Astrocyte (in vitro differentiated cells and primary cell): ENCODE measurements around the gene SEC61B. TPM values are rescaled to one million over a fixed set of nuclear protein-coding genes. Genes with fewer than 3 reads are reported as not detected.
A peak's percentile ranks its signal among the peaks of the same experiment; 100 is the strongest.

Experiments
- DNase-seq: peaks from one replicate; pipeline ENCODE4 v3.0.0-alpha.2; 2010; ENCODE audit warnings: low read depth
- FAIRE-seq: peaks from 2 replicates; lab custom pipeline; 2011; peaks lifted over from hg19 to GRCh38; lab: Jason Lieb, UNC
- H2AFZ ChIP-seq: 2 replicates; pipeline ENCODE4 v1.6.0; 2012; ENCODE audit warnings: low read depth, low read length, inconsistent platforms
- H3K27ac ChIP-seq: 2 replicates; pipeline ENCODE4 v1.5.1; 2011; ENCODE audit warnings: low read depth, low read length, inconsistent platforms
- H3K27me3 ChIP-seq: 2 replicates; pipeline ENCODE4 v1.6.0; 2011; ENCODE audit warnings: low read length, inconsistent platforms; ENCODE audit not compliant: insufficient read depth
- H3K36me3 ChIP-seq: 2 replicates; pipeline ENCODE4 v1.5.1; 2011; ENCODE audit warnings: low read length, inconsistent platforms; ENCODE audit not compliant: insufficient read depth
- H3K4me1 ChIP-seq: 2 replicates; pipeline ENCODE4 v1.5.1; 2011; ENCODE audit warnings: low read length, inconsistent platforms; ENCODE audit not compliant: insufficient read depth
- H3K4me2 ChIP-seq: 2 replicates; pipeline ENCODE4 v1.6.0; 2012; ENCODE audit warnings: low read length, inconsistent platforms
- H3K4me3 ChIP-seq: 2 replicates; pipeline ENCODE4 v1.5.1; 2011; ENCODE audit warnings: low read depth, mild to moderate bottlenecking, low read length, inconsistent platforms; ENCODE audit not compliant: insufficient read depth
- H3K79me2 ChIP-seq: 2 replicates; pipeline ENCODE4 v1.6.0; 2012; ENCODE audit warnings: mild to moderate bottlenecking, low read length, inconsistent platforms; ENCODE audit not compliant: insufficient read depth
- H3K9ac ChIP-seq: 2 replicates; pipeline ENCODE4 v1.6.0; 2012; ENCODE audit warnings: mild to moderate bottlenecking, low read length, inconsistent platforms
- H3K9me3 ChIP-seq: 2 replicates; pipeline ENCODE4 v1.5.1; 2012; ENCODE audit warnings: low read depth, mild to moderate bottlenecking, low read length, inconsistent platforms; ENCODE audit not compliant: insufficient read depth
- H4K20me1 ChIP-seq: 2 replicates; pipeline ENCODE4 v1.6.0; 2012; ENCODE audit warnings: low read length, inconsistent platforms; ENCODE audit not compliant: insufficient read depth
- H3K27ac Mint-ChIP-seq: one replicate; pipeline ENCODE4 v1.8.0; 2021; ENCODE audit warnings: mild to moderate bottlenecking, mixed read lengths; ENCODE audit not compliant: unreplicated experiment
- H3K27me3 Mint-ChIP-seq: one replicate; pipeline ENCODE4 v1.8.0; 2021; ENCODE audit warnings: low read depth, mixed read lengths; ENCODE audit not compliant: unreplicated experiment
- H3K36me3 Mint-ChIP-seq: one replicate; pipeline ENCODE4 v1.8.0; 2021; ENCODE audit warnings: low read depth, mixed read lengths; ENCODE audit not compliant: unreplicated experiment
- H3K4me1 Mint-ChIP-seq: one replicate; pipeline ENCODE4 v1.8.0; 2021; ENCODE audit warnings: low read depth, mixed read lengths; ENCODE audit not compliant: unreplicated experiment
- H3K4me3 Mint-ChIP-seq: one replicate; pipeline ENCODE4 v1.8.0; 2021; ENCODE audit warnings: mild to moderate bottlenecking, moderate library complexity, mixed read lengths; ENCODE audit not compliant: unreplicated experiment
- H3K9me3 Mint-ChIP-seq: one replicate; pipeline ENCODE4 v1.8.0; 2021; ENCODE audit warnings: mild to moderate bottlenecking, mixed read lengths; ENCODE audit not compliant: unreplicated experiment
- EZH2 ChIP-seq: IDR thresholded peaks from 2 replicates; pipeline ENCODE4 v1.6.1; 2012; ENCODE audit warnings: mild to moderate bottlenecking, low read length, inconsistent platforms; ENCODE audit not compliant: insufficient read depth
- total RNA-seq: library from RNA; stranded (reverse); gene quantifications from 2 replicates; pipeline ENCODE4 v1.2.1, GENCODE V29; 2021
- TF ChIP-seq, protein P1 (sequence below): IDR thresholded peaks from 2 replicates; pipeline ENCODE4 v1.5.1; 2011; ENCODE audit warnings: low read depth, mild to moderate bottlenecking, inconsistent platforms, low read length, moderate library complexity; ENCODE audit not compliant: insufficient read depth

The SEC61B gene
- total RNA-seq, 1 donor from 2014 or later: 263 TPM

- peaks cover 5% of the 10 kb centered on the region for H3K27me3 Mint-ChIP-seq
- Histone ChIP-seq H3K4me2 (no peak overlapping the region), H3K79me2 (no peaks in the 10 kb centered on the region), H3K9me3 (no peaks in the 10 kb centered on the region), H3K27ac (no peak overlapping the region), H3K4me3 (no peak overlapping the region), H3K27me3 (no peaks in the 10 kb centered on the region), H3K4me1 (peaks cover 5% of the 10 kb centered on the region), H2AFZ (no peak overlapping the region), H4K20me1 (no peaks in the 10 kb centered on the region), H3K36me3 (no peaks in the 10 kb centered on the region), H3K9ac (no peak overlapping the region)
- DNase-seq (no peak), FAIRE-seq (no peak)
- peaks cover 7% of the 10 kb centered on the region for H3K4me1 Mint-ChIP-seq
- H3K36me3 Mint-ChIP-seq: no peaks in the 10 kb centered on the region
- peaks cover 3% of the 10 kb centered on the region for H3K9me3 Mint-ChIP-seq
- H3K4me3 Mint-ChIP-seq: no peak overlapping the region
- no peak overlapping the region for H3K27ac Mint-ChIP-seq
- no peak for TF ChIP-seq EZH2
- TF ChIP-seq, protein P1, sequence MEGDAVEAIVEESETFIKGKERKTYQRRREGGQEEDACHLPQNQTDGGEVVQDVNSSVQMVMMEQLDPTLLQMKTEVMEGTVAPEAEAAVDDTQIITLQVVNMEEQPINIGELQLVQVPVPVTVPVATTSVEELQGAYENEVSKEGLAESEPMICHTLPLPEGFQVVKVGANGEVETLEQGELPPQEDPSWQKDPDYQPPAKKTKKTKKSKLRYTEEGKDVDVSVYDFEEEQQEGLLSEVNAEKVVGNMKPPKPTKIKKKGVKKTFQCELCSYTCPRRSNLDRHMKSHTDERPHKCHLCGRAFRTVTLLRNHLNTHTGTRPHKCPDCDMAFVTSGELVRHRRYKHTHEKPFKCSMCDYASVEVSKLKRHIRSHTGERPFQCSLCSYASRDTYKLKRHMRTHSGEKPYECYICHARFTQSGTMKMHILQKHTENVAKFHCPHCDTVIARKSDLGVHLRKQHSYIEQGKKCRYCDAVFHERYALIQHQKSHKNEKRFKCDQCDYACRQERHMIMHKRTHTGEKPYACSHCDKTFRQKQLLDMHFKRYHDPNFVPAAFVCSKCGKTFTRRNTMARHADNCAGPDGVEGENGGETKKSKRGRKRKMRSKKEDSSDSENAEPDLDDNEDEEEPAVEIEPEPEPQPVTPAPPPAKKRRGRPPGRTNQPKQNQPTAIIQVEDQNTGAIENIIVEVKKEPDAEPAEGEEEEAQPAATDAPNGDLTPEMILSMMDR: no peak
Measured at GRCh38 chr9:99253134-99253533, 31.1 kb downstream of the SEC61B start.

DNA sequence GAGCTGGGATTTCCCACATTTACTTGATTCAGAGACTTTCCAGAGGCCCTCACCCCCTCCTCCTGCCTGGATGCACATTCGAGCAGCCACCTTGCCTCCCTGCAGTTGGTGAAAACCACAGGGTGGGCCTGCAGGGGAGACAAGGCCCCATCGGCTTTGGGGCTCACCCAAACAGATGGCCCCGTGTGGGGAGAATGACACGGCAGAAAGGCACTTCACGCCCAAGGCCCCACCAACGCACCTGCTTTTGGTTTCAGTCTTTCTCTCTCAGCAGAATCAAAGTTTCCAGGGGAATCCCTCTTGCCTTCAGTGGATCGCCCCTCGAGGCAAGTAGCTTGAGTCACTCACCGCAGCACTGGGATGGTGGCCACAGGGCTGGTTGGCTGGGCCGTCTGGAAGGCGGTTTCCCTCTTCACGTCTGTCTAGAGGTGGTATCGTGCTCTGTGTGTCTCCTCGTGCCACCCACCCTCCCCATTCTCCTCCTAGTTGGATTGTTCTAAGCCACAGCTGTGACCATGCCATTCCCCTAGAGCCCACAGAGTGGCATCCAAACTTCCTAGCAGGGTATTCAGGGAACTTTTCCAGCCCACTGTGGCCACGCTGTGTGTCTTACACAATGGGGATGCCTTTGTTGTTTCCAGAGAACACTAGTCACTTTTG is 31.8 kb downstream of the SEC61B start:
- DNase-seq: peak; percentile 14
- peaks cover 7% of the 10 kb centered on the region for H3K4me1 Mint-ChIP-seq
- peaks cover 5% of the 10 kb centered on the region for H3K27me3 Mint-ChIP-seq
- H3K27ac Mint-ChIP-seq: no peak overlapping the region
- peaks cover 2% of the 10 kb centered on the region for H3K36me3 Mint-ChIP-seq
- FAIRE-seq: no peak
- H3K9ac ChIP-seq: no peak overlapping the region
- H3K4me3 ChIP-seq: no peak overlapping the region
- peaks cover 3% of the 10 kb centered on the region for H3K9me3 Mint-ChIP-seq
- no peak overlapping the region for H3K4me3 Mint-ChIP-seq
- H3K9me3 ChIP-seq: no peaks in the 10 kb centered on the region
- H3K27ac ChIP-seq: no peak overlapping the region
- H3K4me2 ChIP-seq: no peak overlapping the region
- H3K4me1 ChIP-seq: peaks cover 5% of the 10 kb centered on the region
- no peaks in the 10 kb centered on the region for H3K36me3 ChIP-seq
- H3K27me3 ChIP-seq: no peaks in the 10 kb centered on the region
- no peak overlapping the region for H2AFZ ChIP-seq
- no peaks in the 10 kb centered on the region for H3K79me2 ChIP-seq
- no peaks in the 10 kb centered on the region for H4K20me1 ChIP-seq
- TF ChIP-seq EZH2: no peak
- TF ChIP-seq, protein P1: no peak

DNA sequence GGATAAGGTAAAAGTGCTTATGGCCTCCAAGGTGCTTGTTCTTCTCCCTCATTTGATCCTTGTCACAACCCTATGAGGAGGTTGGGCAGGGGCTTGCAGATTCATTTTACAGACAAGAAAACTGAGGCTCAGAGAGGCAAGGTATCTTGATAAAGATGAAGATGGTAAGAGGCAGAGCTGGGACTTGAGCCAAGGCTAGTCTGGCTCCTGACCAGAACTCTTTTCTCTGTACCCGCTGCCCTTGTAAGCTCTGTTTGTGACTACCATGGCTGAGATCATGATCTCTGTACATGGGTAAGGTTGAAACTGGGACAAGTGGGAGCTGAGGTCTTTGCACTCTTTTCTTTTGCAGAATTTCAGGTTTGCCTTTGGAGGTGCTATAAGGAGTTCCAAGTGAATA is 33.6 kb downstream of the SEC61B start:
- peaks cover 2% of the 10 kb centered on the region for H3K36me3 Mint-ChIP-seq
- DNase-seq (no peak), FAIRE-seq (no peak)
- H3K4me3 Mint-ChIP-seq: no peak overlapping the region
- H3K79me2 ChIP-seq: no peaks in the 10 kb centered on the region
- peaks cover 3% of the 10 kb centered on the region for H3K9me3 Mint-ChIP-seq
- no peak overlapping the region for H3K4me3 ChIP-seq
- H3K4me1 ChIP-seq: peaks cover 4% of the 10 kb centered on the region
- H2AFZ ChIP-seq: no peak overlapping the region
- no peak overlapping the region for H3K9ac ChIP-seq
- no peak for TF ChIP-seq EZH2
- TF ChIP-seq, protein P1: no peak
- peaks cover 5% of the 10 kb centered on the region for H3K27me3 Mint-ChIP-seq
- H4K20me1 ChIP-seq: no peaks in the 10 kb centered on the region
- H3K27me3 ChIP-seq: no peaks in the 10 kb centered on the region
- peaks cover 3% of the 10 kb centered on the region for H3K4me1 Mint-ChIP-seq
- H3K27ac ChIP-seq: no peak overlapping the region
- no peaks in the 10 kb centered on the region for H3K36me3 ChIP-seq
- H3K27ac Mint-ChIP-seq: no peak overlapping the region
- no peaks in the 10 kb centered on the region for H3K9me3 ChIP-seq
- no peak overlapping the region for H3K4me2 ChIP-seq
